SU-DHL-6 (cell line): ENCODE data around the gene PRPSAP1.

Experiments
- H2AFZ ChIP-seq: fragments of 200-600 bp; sonication (generic); 2 replicates; pipeline ENCODE4 v1.6.1; 2014; ENCODE audit warnings: low read depth, mild to moderate bottlenecking, moderate library complexity, mixed read lengths, antibody characterized with exemption, low read length; ENCODE audit not compliant: severe bottlenecking
- H3F3A ChIP-seq: fragments of 200-600 bp; shearing (Covaris generic); 2 replicates; pipeline ENCODE4 v1.6.0; 2016; ENCODE audit warnings: antibody characterized with exemption, mild to moderate bottlenecking; ENCODE audit not compliant: insufficient read depth
- H3K27ac ChIP-seq: fragments of 200-600 bp; sonication (generic); 2 replicates; pipeline ENCODE4 v1.5.1; 2016; ENCODE audit warnings: low read depth, mild to moderate bottlenecking, low read length, moderate library complexity, mixed read lengths
- H3K27me3 ChIP-seq: fragments of 200-600 bp; sonication (generic), shearing (Covaris generic); 2 replicates; pipeline ENCODE4 v1.6.0; 2014; ENCODE audit warnings: mild to moderate bottlenecking, low read length
- H3K36me3 ChIP-seq: fragments of 200-600 bp; sonication (generic); 2 replicates; pipeline ENCODE4 v1.6.1; 2014; ENCODE audit warnings: mild to moderate bottlenecking, low read length, mixed read lengths
- H3K4me2 ChIP-seq: fragments of 300-600, 200-600 bp; shearing (Covaris generic), sonication (generic); 2 replicates; pipeline ENCODE4 v1.6.0; 2014; ENCODE audit warnings: low read length, low read depth, mild to moderate bottlenecking; ENCODE audit not compliant: poor library complexity, severe bottlenecking
- H3K4me3 ChIP-seq: fragments of 200-600 bp; sonication (generic); 2 replicates; pipeline ENCODE4 v1.5.1; 2014; ENCODE audit warnings: antibody characterized with exemption, low read length, mild to moderate bottlenecking, mixed read lengths; ENCODE audit not compliant: insufficient read depth, poor library complexity, severe bottlenecking
- H3K79me2 ChIP-seq: fragments of 200-600 bp; sonication (generic); 2 replicates; pipeline ENCODE4 v1.6.1; 2014; ENCODE audit warnings: mild to moderate bottlenecking, low read length, moderate library complexity; ENCODE audit not compliant: insufficient read depth
- H3K9ac ChIP-seq: fragments of 200-600 bp; sonication (generic); 2 replicates; pipeline ENCODE4 v1.7.0; 2014; ENCODE audit warnings: mild to moderate bottlenecking, low read length
- H3K9me2 ChIP-seq: fragments of 200-600 bp; sonication (generic); replicated peaks from 2 replicates; pipeline ENCODE4 v1.6.1; 2014; ENCODE audit warnings: low read length; ENCODE audit not compliant: insufficient read depth
- H3K9me3 ChIP-seq: fragments of 200-600 bp; sonication (generic); 2 replicates; pipeline ENCODE4 v1.6.1; 2014; ENCODE audit warnings: low read length, mixed read lengths; ENCODE audit not compliant: insufficient read depth
- H4K20me1 ChIP-seq: fragments of 200-600 bp; sonication (generic); 2 replicates; pipeline ENCODE4 v1.6.1; 2014; ENCODE audit warnings: low read depth, mild to moderate bottlenecking, antibody characterized with exemption, low read length, moderate library complexity, mixed read lengths
- EZH2phosphoT487 ChIP-seq: fragments of 200-600 bp; sonication (generic), shearing (Covaris generic); conservative IDR thresholded peaks from 2 replicates; pipeline ENCODE4 v1.6.1; 2018; ENCODE audit warnings: mild to moderate bottlenecking, antibody characterized with exemption, low read length, moderate library complexity, mixed read lengths
- TF ChIP-seq, protein P1 (sequence below): fragments of 200-600 bp; sonication (generic); IDR thresholded peaks from one replicate; pipeline ENCODE4 v1.5.1; 2017; ENCODE audit warnings: antibody characterized with exemption, mild to moderate bottlenecking, low read length, moderate library complexity; ENCODE audit not compliant: insufficient read depth, poor library complexity, severe bottlenecking

Gene PRPSAP1

DNA sequence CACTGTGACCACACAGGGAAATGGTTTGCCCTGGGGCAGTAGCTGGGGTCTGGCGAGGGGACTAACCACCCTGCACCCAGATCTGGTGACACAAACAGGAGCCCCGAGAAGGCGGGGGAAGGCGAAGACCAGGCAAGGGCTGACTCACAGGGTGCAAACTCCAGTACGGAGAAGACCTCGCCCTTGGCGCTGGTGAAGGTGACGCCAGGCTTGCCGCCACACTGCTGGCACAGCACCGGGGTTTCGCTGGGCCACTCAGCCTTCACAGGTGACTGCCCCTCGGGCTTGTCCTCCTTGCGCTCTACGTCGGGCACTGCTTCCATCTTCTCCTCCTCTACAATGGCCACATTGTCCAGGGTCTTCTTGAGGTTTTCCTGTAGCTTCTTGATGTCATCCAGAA lies 42.3 kb upstream of the PRPSAP1 start:
- TF ChIP-seq EZH2phosphoT487: no peak
- TF ChIP-seq, protein P1, sequence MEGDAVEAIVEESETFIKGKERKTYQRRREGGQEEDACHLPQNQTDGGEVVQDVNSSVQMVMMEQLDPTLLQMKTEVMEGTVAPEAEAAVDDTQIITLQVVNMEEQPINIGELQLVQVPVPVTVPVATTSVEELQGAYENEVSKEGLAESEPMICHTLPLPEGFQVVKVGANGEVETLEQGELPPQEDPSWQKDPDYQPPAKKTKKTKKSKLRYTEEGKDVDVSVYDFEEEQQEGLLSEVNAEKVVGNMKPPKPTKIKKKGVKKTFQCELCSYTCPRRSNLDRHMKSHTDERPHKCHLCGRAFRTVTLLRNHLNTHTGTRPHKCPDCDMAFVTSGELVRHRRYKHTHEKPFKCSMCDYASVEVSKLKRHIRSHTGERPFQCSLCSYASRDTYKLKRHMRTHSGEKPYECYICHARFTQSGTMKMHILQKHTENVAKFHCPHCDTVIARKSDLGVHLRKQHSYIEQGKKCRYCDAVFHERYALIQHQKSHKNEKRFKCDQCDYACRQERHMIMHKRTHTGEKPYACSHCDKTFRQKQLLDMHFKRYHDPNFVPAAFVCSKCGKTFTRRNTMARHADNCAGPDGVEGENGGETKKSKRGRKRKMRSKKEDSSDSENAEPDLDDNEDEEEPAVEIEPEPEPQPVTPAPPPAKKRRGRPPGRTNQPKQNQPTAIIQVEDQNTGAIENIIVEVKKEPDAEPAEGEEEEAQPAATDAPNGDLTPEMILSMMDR: no peak
- no peak overlapping the region for H3K4me3 ChIP-seq
- H3K36me3 ChIP-seq: no peaks in the 10 kb centered on the region
- H3K9me2 ChIP-seq: no peaks in the 10 kb centered on the region
- H3K79me2 ChIP-seq: no peaks in the 10 kb centered on the region
- H3K4me2 ChIP-seq: no peak overlapping the region
- H3K9ac ChIP-seq: no peak overlapping the region
- no peaks in the 10 kb centered on the region for H3K9me3 ChIP-seq
- H3F3A ChIP-seq: no peaks in the 10 kb centered on the region
- H2AFZ ChIP-seq: no peak overlapping the region
- H3K27me3 ChIP-seq: no peaks in the 10 kb centered on the region
- no peak overlapping the region for H3K27ac ChIP-seq
- H4K20me1 ChIP-seq: no peaks in the 10 kb centered on the region

DNA sequence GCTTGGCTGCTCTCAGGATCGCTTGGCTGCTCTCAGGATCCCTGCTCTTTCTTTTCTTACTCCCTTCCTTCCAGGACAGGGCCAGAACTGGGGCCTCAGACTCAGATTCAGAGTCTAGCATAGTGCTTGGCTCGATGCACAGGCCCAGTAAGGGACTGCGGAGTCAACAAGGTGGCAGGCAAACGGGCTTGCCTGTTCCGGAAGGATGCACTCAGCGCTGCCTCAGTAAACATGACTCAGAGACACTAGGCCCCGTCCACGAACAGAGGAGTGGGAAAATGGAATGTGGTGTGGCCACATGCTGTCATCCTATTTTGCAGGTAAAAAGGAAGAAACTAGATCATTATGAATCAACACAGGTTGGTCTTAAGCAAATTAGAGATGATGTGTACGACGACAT lies 40.5 kb upstream of the PRPSAP1 start:
- Histone ChIP-seq H3K36me3 (no peaks in the 10 kb centered on the region), H3K79me2 (no peaks in the 10 kb centered on the region), H3K4me2 (no peak overlapping the region), H3K9me2 (no peaks in the 10 kb centered on the region), H3K9me3 (no peaks in the 10 kb centered on the region), H4K20me1 (no peaks in the 10 kb centered on the region), H2AFZ (no peak overlapping the region), H3K27ac (no peak overlapping the region), H3F3A (no peaks in the 10 kb centered on the region), H3K9ac (no peak overlapping the region), H3K27me3 (no peaks in the 10 kb centered on the region), H3K4me3 (no peak overlapping the region)
- no peak for TF ChIP-seq EZH2phosphoT487
- TF ChIP-seq, protein P1: no peak

DNA sequence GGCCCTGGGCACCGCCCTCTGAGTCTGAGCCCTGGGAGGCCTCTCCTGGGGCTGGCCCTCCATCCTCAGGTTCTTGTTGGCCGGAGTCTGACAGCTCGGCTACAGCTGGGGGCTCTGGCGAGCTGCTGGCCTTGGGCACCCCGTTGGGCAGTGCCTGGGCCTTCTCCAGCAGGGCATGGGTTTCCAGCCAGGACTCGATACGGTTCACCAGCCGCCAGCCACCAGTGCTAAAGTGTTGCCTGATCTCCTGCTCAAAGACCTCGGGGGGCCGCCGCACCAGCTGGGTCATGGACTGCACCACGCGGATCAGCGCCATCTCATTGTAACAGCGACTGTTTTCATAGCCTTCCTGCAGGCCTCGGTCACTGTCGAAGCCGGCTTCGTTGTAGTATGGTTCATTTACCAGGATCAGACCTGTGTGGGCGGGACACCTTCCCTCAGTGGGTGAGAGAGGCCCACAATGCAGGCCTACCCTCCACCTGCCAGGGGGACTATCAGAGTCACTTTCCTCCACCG lies 37.5 kb upstream of the PRPSAP1 start:
- Histone ChIP-seq H3K4me3 (no peak overlapping the region), H3K9ac (no peak overlapping the region), H4K20me1 (no peaks in the 10 kb centered on the region), H3K9me2 (no peaks in the 10 kb centered on the region), H3K36me3 (no peaks in the 10 kb centered on the region), H3K9me3 (no peaks in the 10 kb centered on the region), H3F3A (no peaks in the 10 kb centered on the region), H3K27ac (no peak overlapping the region), H3K27me3 (no peaks in the 10 kb centered on the region), H3K79me2 (no peaks in the 10 kb centered on the region), H2AFZ (no peak overlapping the region), H3K4me2 (no peak overlapping the region)
- TF ChIP-seq, protein P1: no peak
- TF ChIP-seq EZH2phosphoT487: no peak
